Keratinocyte (primary cell): ENCODE data around the gene SLAMF1. TPM values are rescaled to one million over a fixed set of nuclear protein-coding genes. Genes with fewer than 3 reads are reported as not detected.

Experiments
- DNase-seq: peaks from one replicate; pipeline ENCODE4 v3.0.0-alpha.2; 2011; ENCODE audit warnings: low read depth, missing footprints, low spot score
- FAIRE-seq: peaks from 2 replicates; lab custom pipeline; 2011; peaks lifted over from hg19 to GRCh38; lab: Jason Lieb, UNC
- H2AFZ ChIP-seq: 2 replicates; pipeline ENCODE4 v1.6.0; 2012; ENCODE audit warnings: low read length, control low read depth, inconsistent platforms; ENCODE audit not compliant: control insufficient read depth
- H3K27ac ChIP-seq: 2 replicates; pipeline ENCODE4 v1.5.1; 2011; ENCODE audit warnings: low read length; ENCODE audit not compliant: control insufficient read depth, insufficient read depth
- H3K27me3 ChIP-seq: 3 replicates; pipeline ENCODE4 v1.6.0; 2011; ENCODE audit warnings: low read length; ENCODE audit not compliant: control insufficient read depth, insufficient read depth; ENCODE audit errors: extremely low read depth
- H3K36me3 ChIP-seq, 2 experiments: 2 replicates in 1 of 2; 3 replicates in 1 of 2; pipeline ENCODE4 v1.5.1; 2011; ENCODE audit warnings: low read length in 2 of 2, mild to moderate bottlenecking in 1 of 2; ENCODE audit not compliant: control insufficient read depth in 2 of 2, insufficient read depth in 2 of 2; ENCODE audit errors: extremely low read depth in 1 of 2
- H3K4me1 ChIP-seq: 3 replicates; pipeline ENCODE4 v1.5.1; 2011; ENCODE audit warnings: low read length; ENCODE audit not compliant: control insufficient read depth, insufficient read depth; ENCODE audit errors: extremely low read depth
- H3K4me2 ChIP-seq: 3 replicates; pipeline ENCODE4 v1.6.0; 2011; ENCODE audit warnings: low read depth, low read length; ENCODE audit not compliant: control insufficient read depth, insufficient read depth; ENCODE audit errors: extremely low read depth
- H3K4me3 ChIP-seq, 3 experiments: fragments of 200-600 bp in 1 of 3; sonication (generic) in 1 of 3; 2 replicates in 2 of 3; 3 replicates in 1 of 3; pipeline ENCODE4 v1.5.1; 2011 to 2016; ENCODE audit warnings: low read length in 3 of 3, mild to moderate bottlenecking in 3 of 3, control low read depth in 2 of 3, inconsistent platforms in 1 of 3, low read depth in 1 of 3, mixed read lengths in 1 of 3, mixed run types in 1 of 3, moderate library complexity in 1 of 3; ENCODE audit not compliant: control insufficient read depth in 2 of 3, insufficient read depth in 2 of 3; ENCODE audit errors: extremely low read depth in 1 of 3
- H3K79me2 ChIP-seq: 2 replicates; pipeline ENCODE4 v1.6.0; 2012; ENCODE audit warnings: low read length; ENCODE audit not compliant: control insufficient read depth, insufficient read depth
- H3K9ac ChIP-seq: 3 replicates; pipeline ENCODE4 v1.6.0; 2011; ENCODE audit warnings: low read length; ENCODE audit not compliant: control insufficient read depth, insufficient read depth; ENCODE audit errors: extremely low read depth
- H3K9me1 ChIP-seq: 3 replicates; pipeline ENCODE4 v1.6.0; 2011; ENCODE audit warnings: low read length; ENCODE audit not compliant: control insufficient read depth, insufficient read depth; ENCODE audit errors: extremely low read depth
- H3K9me3 ChIP-seq: 2 replicates; pipeline ENCODE4 v1.5.1; 2012; ENCODE audit warnings: low read depth, low read length; ENCODE audit not compliant: control insufficient read depth
- H4K20me1 ChIP-seq: 3 replicates; pipeline ENCODE4 v1.6.0; 2011; ENCODE audit warnings: low read length; ENCODE audit not compliant: control insufficient read depth, insufficient read depth; ENCODE audit errors: extremely low read depth
- CTCF ChIP-seq, 3 experiments: IDR thresholded peaks in 1 of 3; conservative IDR thresholded peaks in 1 of 3; optimal IDR thresholded peaks in 1 of 3; 2 replicates in 2 of 3; 3 replicates in 1 of 3; pipeline versions ENCODE3 to v1.5.1; 2011; ENCODE audit warnings: low read length in 3 of 3, mild to moderate bottlenecking in 3 of 3, moderate library complexity in 2 of 3, control low read depth in 1 of 3, inconsistent platforms in 1 of 3; ENCODE audit not compliant: insufficient read depth in 2 of 3; ENCODE audit errors: extremely low read depth in 1 of 3
- EZH2 ChIP-seq: IDR thresholded peaks from one replicate; pipeline ENCODE4 v1.6.1; 2012; ENCODE audit warnings: inconsistent platforms, mild to moderate bottlenecking, low read length, moderate library complexity
- dilution Hi-C: fragments of 300-500 bp; cut with MboI; formaldehyde crosslinking; loops from one replicate; pipeline ENCODE4 v1.7.0; 2020; ENCODE audit warnings: low sequenced_read_pairs; ENCODE audit not compliant: extremely low pct_ligation_motif_present
- polyA plus RNA-seq, 5 experiments: library from polyadenylated mRNA; depleted of rRNA in 3 of 5; stranded (reverse) in 3 of 5; stranded (forward) in 1 of 5; unstranded in 1 of 5; fragments of >200 nt; gene quantifications; 1 replicate in 1 of 5; 2 replicates in 3 of 5; 3 replicates in 1 of 5; pipeline versions ENCODE4 v1.2.1 to v1.2.3, GENCODE V29; 2011 to 2012; ENCODE audit warnings: missing spikeins in 2 of 5, low read depth in 1 of 5, low replicate concordance in 1 of 5

The SLAMF1 gene
- polyA plus RNA-seq, 1 donor (not counting 4 experiments of a cell fraction or from before 2014, with no cell fraction given), result not detected

- no peak overlapping the region for H3K4me3 ChIP-seq
- no peak overlapping the region for H3K27ac ChIP-seq
- no peaks in the 10 kb centered on the region for H3K79me2 ChIP-seq
- H4K20me1 ChIP-seq, result no peaks in the 10 kb centered on the region
- H2AFZ ChIP-seq, result no peak overlapping the region
- no peaks in the 10 kb centered on the region for H3K36me3 ChIP-seq
- H3K9me1 ChIP-seq, result no peaks in the 10 kb centered on the region
- TF ChIP-seq EZH2 (no peak), CTCF (optimal IDR thresholded peaks at IDR 0.05 in 1 of 3, IDR thresholded peaks at IDR 0.05 in 1 of 3, conservative IDR thresholded peaks at IDR 0.05 in 1 of 3; ENCODE audit: extremely low read depth in 1 of 3, insufficient read depth in 2 of 3, low read length in 3 of 3) (peak; percentile 66 to 84 (median 78))
- dilution Hi-C loops, result loop anchor here (25.0 kb wide), 1 partner anchor 170 kb away; no protein-coding TSS in a partner anchor
- H3K4me2 ChIP-seq, result no peak overlapping the region
- H3K9me3 ChIP-seq, result no peaks in the 10 kb centered on the region
- H3K9ac ChIP-seq, result no peak overlapping the region
- DNase-seq (peak; percentile 36), FAIRE-seq (peak; percentile 88)
- peaks cover 14% of the 10 kb centered on the region for H3K27me3 ChIP-seq
- no peaks in the 10 kb centered on the region for H3K4me1 ChIP-seq
Measured at GRCh38 chr1:160607011-160607671, 39.7 kb downstream of the SLAMF1 start.

- no peaks in the 10 kb centered on the region for H3K4me1 ChIP-seq
- no peak overlapping the region for H3K9ac ChIP-seq
- dilution Hi-C loops, result loop anchor here (25.0 kb wide), 1 partner anchor 169 kb away; no protein-coding TSS in a partner anchor
- H3K4me2 ChIP-seq, result no peak overlapping the region
- H3K27me3 ChIP-seq, result peaks cover 11% of the 10 kb centered on the region
- H4K20me1 ChIP-seq, result no peaks in the 10 kb centered on the region
- no peak for FAIRE-seq
- no peaks in the 10 kb centered on the region for H3K79me2 ChIP-seq
- no peak for DNase-seq
- H3K36me3 ChIP-seq, result no peaks in the 10 kb centered on the region
- no peak overlapping the region for H2AFZ ChIP-seq
- H3K4me3 ChIP-seq, result no peak overlapping the region
- H3K27ac ChIP-seq, result no peak overlapping the region
- H3K9me1 ChIP-seq, result no peaks in the 10 kb centered on the region
- TF ChIP-seq CTCF (optimal IDR thresholded peaks at IDR 0.05 in 1 of 3, IDR thresholded peaks at IDR 0.05 in 1 of 3, conservative IDR thresholded peaks at IDR 0.05 in 1 of 3; ENCODE audit: extremely low read depth in 1 of 3, insufficient read depth in 2 of 3, low read length in 3 of 3), result no peak
- TF ChIP-seq EZH2, result no peak
- no peaks in the 10 kb centered on the region for H3K9me3 ChIP-seq
Measured at GRCh38 chr1:160606611-160607010, 40.2 kb downstream of the SLAMF1 start.
